ENCODE measurements around the gene SNRK. TPM values are rescaled to one million over a fixed set of nuclear protein-coding genes. Genes with fewer than 3 reads are reported as not detected.

The SNRK gene
- total RNA-seq, 1 experiment from 2014 or later = 14.4 TPM

DNA sequence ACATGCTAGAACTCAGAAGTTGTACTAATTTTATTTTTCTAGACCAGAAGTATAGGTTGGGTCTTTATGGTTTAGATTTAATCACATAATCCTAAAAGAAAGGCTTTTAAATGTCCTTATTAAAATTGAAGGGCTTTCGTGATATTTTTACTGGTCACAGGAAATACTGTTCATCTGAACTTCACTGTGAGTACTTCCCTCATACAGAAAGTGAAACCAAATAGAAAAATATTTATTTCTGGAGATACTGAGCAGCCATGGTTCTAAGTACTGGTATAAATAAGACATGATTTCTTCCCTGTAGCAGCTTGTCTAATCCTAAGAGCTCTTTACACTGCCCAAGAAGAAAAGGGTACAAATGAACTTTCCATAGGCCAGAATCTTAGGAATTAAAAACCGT, 2.0 kb downstream of the SNRK start:
- no peak overlapping the region for H2AFZ ChIP-seq
- no peaks in the 10 kb centered on the region for H3K27me3 ChIP-seq (ENCODE audit: insufficient read depth, low read depth)
- H3K4me3 ChIP-seq = peak overlapping the region; percentile 83; the same call in 1 of the 2 replicates
- H3K4me1 ChIP-seq (replicated peaks; ENCODE audit: insufficient read depth) = peaks cover 37% of the 10 kb centered on the region
- peaks cover 65% of the 10 kb centered on the region for H3K79me2 ChIP-seq (ENCODE audit: low read depth)
- no TSS peak for BruUV-seq (replicated peaks)
- H4K20me1 ChIP-seq (ENCODE audit: insufficient read depth) = peaks cover 14% of the 10 kb centered on the region; the same call in 1 of the 2 replicates
- H3K9me2 ChIP-seq (ENCODE audit: insufficient read depth) = no peaks in the 10 kb centered on the region
- intact Hi-C loops (cut with micrococcal nuclease; ENCODE audit: unreplicated experiment) = no loop called here
- ChIA-PET CTCF (no interaction called here), POLR2A (ENCODE audit: unreplicated experiment) (no interaction called here)
- DNase-seq = no peak
- H3K36me3 ChIP-seq (ENCODE audit: low read depth) = no peaks in the 10 kb centered on the region
- no peaks in the 10 kb centered on the region for H3F3A ChIP-seq (ENCODE audit: insufficient read depth, low read depth)
- H3K4me2 ChIP-seq = peak overlapping the region; percentile 98
- TF ChIP-seq, protein P1, sequence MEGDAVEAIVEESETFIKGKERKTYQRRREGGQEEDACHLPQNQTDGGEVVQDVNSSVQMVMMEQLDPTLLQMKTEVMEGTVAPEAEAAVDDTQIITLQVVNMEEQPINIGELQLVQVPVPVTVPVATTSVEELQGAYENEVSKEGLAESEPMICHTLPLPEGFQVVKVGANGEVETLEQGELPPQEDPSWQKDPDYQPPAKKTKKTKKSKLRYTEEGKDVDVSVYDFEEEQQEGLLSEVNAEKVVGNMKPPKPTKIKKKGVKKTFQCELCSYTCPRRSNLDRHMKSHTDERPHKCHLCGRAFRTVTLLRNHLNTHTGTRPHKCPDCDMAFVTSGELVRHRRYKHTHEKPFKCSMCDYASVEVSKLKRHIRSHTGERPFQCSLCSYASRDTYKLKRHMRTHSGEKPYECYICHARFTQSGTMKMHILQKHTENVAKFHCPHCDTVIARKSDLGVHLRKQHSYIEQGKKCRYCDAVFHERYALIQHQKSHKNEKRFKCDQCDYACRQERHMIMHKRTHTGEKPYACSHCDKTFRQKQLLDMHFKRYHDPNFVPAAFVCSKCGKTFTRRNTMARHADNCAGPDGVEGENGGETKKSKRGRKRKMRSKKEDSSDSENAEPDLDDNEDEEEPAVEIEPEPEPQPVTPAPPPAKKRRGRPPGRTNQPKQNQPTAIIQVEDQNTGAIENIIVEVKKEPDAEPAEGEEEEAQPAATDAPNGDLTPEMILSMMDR (conservative IDR thresholded peaks at IDR 0.05) = no peak
- no peak for TF ChIP-seq EZH2 (IDR thresholded peaks at IDR 0.05; ENCODE audit: low read depth)
- H3K27ac ChIP-seq = peak overlapping the region; percentile 4; the same call in 1 of the 2 replicates
- no peaks in the 10 kb centered on the region for H3K9me3 ChIP-seq (ENCODE audit: insufficient read depth, low read depth)

DNA sequence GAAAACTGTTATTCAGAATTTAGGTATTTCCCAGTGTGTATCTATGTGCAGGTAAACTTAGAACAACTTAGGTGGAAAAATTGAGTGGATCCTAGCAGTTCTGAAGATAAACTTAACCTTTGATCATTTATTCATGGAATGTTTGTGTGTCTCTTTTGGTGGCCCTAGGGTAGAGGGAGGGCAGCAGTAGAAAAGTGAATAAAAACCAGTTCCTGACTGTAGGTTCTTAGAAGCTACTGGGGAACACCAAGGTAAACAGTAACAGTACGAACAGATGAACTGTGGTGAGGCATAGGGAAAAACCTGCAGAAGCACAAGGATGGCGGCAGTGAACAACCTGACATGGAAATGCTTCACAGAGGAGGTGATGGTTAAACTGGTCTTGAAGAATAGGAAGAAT, 2.5 kb downstream of the SNRK start:
- no TSS peak for BruUV-seq (replicated peaks)
- Histone ChIP-seq H3K9me3 (ENCODE audit: insufficient read depth, low read depth) (no peaks in the 10 kb centered on the region), H4K20me1 (ENCODE audit: insufficient read depth) (peaks cover 14% of the 10 kb centered on the region; the same call in 1 of the 2 replicates), H3K9me2 (ENCODE audit: insufficient read depth) (no peaks in the 10 kb centered on the region), H3K36me3 (ENCODE audit: low read depth) (0 out of 2 replicates have a peak, but pooled peaks cover under 1% of the 10 kb centered on the region), H3K79me2 (ENCODE audit: low read depth) (peaks cover 70% of the 10 kb centered on the region), H3F3A (ENCODE audit: insufficient read depth, low read depth) (no peaks in the 10 kb centered on the region), H3K4me3 (peak overlapping the region; percentile 83; the same call in 1 of the 2 replicates), H3K27me3 (ENCODE audit: insufficient read depth, low read depth) (no peaks in the 10 kb centered on the region), H2AFZ (no peak overlapping the region), H3K27ac (peak overlapping the region; percentile 4; the same call in 1 of the 2 replicates), H3K4me2 (peak overlapping the region; percentile 98), H3K4me1 (replicated peaks; ENCODE audit: insufficient read depth) (peaks cover 42% of the 10 kb centered on the region)
- TF ChIP-seq, protein P1 (conservative IDR thresholded peaks at IDR 0.05) = no peak
- no peak for TF ChIP-seq EZH2 (IDR thresholded peaks at IDR 0.05; ENCODE audit: low read depth)
- intact Hi-C loops (cut with micrococcal nuclease; ENCODE audit: unreplicated experiment) = no loop called here
- ChIA-PET POLR2A (ENCODE audit: unreplicated experiment) (no interaction called here), CTCF (no interaction called here)
- no peak for DNase-seq

DNA sequence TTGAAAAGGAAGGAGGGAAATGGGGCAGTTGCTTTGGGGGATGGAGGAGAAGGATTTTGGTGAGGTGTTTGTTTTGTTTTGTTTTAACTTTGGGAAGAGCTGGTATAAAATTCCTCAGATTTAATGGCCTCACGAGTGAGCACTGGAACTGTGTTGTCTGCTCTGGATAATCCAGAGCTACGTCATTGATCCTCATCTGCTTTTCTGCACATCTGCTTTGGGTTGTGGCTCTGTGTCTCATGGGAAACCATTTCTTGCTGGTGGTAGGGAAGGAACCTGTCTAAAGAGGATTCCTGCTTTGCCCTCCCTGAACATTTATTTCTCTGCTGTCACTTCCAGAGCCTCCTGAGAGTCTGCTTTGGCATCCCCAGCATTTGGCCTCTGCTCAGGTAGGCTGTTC, 3.1 kb downstream of the SNRK start:
- Histone ChIP-seq H4K20me1 (ENCODE audit: insufficient read depth) (peaks cover 14% of the 10 kb centered on the region; the same call in 1 of the 2 replicates), H3K4me2 (peak overlapping the region; percentile 98), H3K79me2 (ENCODE audit: low read depth) (peaks cover 75% of the 10 kb centered on the region), H3K4me3 (no peak overlapping the region), H3F3A (ENCODE audit: insufficient read depth, low read depth) (no peaks in the 10 kb centered on the region), H3K27me3 (ENCODE audit: insufficient read depth, low read depth) (no peaks in the 10 kb centered on the region), H3K4me1 (replicated peaks; ENCODE audit: insufficient read depth) (peaks cover 46% of the 10 kb centered on the region), H3K9me3 (ENCODE audit: insufficient read depth, low read depth) (no peaks in the 10 kb centered on the region), H2AFZ (no peak overlapping the region), H3K36me3 (ENCODE audit: low read depth) (0 out of 2 replicates have a peak, but pooled peaks cover 6% of the 10 kb centered on the region), H3K9me2 (ENCODE audit: insufficient read depth) (no peaks in the 10 kb centered on the region), H3K27ac (no peak overlapping the region)
- intact Hi-C loops (cut with micrococcal nuclease; ENCODE audit: unreplicated experiment) = no loop called here
- POLR2A ChIA-PET (ENCODE audit: unreplicated experiment) = no interaction called here
- TF ChIP-seq, protein P1 (conservative IDR thresholded peaks at IDR 0.05) = no peak
- no peak for TF ChIP-seq EZH2 (IDR thresholded peaks at IDR 0.05; ENCODE audit: low read depth)
- CTCF ChIA-PET = no interaction called here
- no peak for DNase-seq
- no TSS peak for BruUV-seq (replicated peaks)
